NCI-H2171 treated with DMSO at 0.1 percent for 48 hours (cell line): ENCODE data around the gene FNDC1.
"Not testable (repeated sequence)": the region's sequence is repeated elsewhere in the genome, so short reads cannot be mapped to it uniquely, and the experiment has no call there.

Source experiments
- DNase-seq: peaks from one replicate; lab custom pipeline; 2025; lab: John Stamatoyannopoulos, UW

FNDC1 gene

DNA sequence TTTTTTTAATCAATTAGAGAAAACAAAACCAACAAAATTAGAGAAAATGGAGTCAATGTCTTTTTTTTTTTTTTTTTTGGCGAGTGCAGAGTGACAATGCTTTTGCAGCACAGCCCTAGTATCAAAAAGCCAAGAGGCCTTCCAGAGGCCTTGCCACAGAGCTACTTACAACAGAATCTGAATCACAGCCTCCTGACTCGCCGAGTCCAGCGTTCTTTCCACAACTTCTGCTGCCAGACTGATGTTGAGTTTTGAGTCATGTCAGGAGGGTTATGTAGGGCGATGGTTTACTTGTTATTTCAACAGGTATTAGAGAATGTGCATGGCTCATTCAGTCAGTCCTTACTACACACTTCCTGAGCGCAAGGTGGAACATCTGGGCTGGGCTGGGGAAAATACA is 88.6 kb downstream of the FNDC1 start:
- DNase-seq, result no peak

DNA sequence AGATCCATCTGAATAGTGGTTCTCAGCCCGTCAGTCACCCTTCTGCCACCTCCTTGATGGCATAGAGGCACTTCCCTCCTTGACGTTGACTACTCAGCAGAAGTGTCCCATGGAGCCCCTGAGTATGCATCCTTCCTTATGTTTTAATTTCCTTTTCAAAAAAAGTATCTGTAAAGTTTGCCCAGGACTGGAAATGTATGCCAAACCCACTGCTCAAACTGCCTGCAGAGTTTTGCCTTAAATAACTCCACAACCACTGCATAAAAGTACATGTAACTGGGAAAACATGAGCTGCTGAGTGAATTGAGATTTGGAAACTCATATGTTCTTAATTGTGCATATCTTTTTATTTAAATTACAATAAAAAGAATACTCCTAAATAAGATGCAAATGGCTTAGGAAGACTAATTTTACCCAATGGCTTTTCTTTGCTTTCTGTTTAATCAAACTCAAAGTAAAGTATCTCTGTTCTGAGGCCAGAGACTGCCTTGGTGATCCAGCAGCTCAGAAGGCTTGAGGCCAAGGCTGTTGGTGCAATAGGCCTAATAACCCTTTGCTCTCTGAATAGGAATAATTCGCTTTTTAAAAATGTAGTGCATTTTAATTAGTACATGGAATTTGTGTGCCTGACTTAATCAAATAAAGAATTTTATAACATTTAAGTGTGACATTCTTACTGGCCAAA is 90.4 kb downstream of the FNDC1 start:
- DNase-seq, result no peak

DNA sequence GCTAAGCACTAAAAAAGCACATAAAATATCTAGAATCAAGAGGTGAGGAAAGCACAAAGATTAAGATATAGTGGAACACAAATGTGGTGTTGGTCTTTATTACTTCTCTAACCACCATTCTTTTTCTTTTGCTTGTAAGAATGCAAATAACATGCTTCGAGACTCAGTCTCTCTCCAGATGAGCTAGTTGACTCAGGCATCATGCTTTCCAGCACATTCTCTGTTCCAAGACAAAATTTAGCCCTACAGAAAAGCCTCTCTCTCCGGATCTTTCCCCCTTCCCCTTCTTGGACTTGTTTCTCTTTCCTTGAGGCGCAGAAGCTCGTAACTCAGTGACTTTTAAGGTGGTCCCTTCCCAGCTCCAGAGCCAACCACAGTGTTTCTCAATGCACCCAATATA is 91.0 kb downstream of the FNDC1 start:
- DNase-seq, result no peak

DNA sequence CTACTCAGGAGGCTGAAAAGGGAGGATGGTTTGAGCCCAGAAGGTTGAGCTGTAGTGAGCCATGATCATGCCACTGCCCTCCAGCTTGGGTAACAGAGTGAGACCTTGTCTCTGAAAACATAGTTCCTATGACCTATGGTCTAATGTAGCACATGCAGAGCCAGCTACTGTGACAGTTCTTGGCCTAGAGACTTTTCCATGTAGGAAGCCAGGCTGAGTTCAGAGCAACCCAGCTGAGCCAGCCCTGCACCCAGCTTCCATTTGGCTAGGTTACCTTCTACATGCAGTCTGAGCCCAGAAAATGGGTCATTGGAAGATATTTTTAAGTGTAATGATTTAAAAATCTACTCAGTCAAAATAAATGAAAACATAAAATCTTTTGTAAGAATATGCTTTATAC is 92.8 kb downstream of the FNDC1 start:
- no peak for DNase-seq

DNA sequence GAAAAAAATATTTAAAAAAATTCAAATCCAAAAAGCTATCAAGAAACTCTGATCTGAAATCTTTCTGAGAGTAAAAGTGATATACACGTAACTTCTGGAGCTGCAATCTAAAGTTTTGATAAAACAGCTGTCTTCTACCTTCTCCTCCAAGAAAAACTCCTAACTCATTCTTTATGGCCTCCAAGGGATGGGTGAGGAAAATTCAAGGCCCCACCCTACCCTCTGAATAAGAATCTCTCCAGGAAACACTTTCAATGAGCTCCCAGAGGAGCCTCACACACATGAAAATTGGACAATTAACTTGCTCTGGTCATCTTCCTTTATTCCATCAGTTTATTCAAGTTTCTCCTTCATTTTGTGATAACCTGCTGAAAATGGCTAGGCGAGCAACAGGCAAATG is 93.4 kb downstream of the FNDC1 start:
- no peak for DNase-seq

DNA sequence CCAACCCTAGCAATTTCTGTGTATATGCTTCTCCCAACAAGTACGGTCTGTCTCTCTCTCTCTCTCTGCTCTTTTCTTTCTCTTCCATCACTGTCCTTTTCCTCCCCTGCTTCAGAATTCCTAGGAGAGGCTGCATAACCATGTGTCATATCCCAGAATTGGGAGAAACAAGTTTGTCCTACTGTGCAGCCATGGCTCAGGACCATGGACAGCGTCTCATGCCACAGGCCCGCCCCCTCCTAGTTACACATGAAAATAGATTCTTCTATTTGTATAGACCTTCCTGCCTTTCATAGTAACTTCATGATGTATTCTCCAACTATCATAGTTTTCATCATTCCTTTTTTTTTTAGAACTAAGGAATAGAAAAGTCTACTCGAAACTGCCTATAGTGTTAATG is 98.0 kb downstream of the FNDC1 start:
- no peak for DNase-seq

DNA sequence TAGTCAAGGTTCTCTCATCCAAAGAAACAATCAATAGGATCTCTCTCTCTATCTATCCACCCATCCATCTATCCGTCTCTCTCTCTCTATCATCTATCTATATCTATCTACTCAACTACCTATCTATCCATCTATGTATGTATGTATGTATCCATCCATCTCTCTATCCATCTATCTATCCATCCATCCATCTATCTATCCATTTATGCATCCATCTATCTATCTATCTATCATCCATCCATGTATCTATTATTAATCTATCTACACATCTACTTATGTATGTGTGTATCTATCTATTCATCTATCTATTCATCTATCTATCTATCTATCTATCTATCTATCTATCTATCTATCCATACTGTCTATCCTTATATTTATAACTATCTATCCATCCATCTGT is 99.3 kb downstream of the FNDC1 start:
- DNase-seq, result no peak

DNA sequence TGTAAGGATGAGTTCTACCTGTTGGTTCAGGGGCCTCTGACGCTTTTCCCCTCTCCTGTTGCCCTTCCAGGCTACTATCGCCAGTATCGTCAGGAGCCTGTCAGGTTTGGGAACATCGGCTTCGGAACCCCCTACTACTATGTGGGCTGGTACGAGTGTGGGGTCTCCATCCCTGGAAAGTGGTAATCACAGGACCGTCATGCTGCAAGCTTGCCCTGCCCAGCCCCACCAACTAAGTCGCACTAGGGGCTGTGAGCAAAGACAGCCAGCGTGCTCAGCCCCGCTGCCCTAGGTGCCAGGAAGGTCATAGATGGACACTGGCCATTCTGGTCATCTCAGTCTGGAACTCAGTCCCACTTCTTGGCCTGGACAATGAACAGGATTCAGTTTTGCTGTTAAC is 102.1 kb downstream of the FNDC1 start:
- no peak for DNase-seq

DNA sequence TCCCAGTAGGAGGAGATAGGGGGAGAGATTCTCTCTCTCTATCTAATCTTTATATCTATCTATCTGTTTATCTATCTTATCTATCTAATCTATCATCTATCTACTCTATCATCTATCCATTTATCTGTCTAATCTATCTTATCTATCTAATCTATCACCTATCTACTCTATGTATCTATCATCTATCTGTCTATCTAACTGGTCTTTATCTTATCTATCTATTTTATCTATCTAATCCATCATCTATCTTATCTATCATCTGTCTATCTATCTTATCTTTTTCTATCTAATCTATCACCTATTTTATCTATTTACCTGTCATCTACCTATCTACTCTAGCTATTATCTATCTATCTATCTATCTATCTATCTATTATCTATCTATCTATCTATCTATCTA is 109.4 kb downstream of the FNDC1 start:
- no peak for DNase-seq

DNA sequence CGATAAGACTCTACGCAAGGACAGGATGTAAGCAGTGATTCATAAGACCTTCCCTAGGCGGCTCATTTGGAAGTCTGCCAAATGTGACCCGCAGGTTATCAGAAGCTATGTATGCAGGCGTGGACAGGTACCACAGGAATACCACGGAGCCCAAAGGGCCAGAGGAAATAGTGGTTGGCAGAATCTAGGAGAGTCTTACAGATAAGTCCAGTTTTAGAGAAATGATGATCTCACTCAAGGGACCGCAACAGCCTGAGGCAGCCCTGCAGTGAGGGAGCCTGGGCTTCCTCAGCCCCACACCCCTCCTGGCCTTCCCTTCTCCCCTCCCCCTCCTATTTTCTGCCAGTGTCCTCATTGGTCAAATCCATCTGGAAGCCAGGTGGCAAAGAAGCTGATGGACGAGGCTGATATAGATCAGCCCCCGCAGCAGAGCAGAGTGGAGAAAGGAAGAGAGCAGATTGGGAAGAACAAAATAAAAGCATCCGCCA is 110.6 kb downstream of the FNDC1 start:
- no peak for DNase-seq

DNA sequence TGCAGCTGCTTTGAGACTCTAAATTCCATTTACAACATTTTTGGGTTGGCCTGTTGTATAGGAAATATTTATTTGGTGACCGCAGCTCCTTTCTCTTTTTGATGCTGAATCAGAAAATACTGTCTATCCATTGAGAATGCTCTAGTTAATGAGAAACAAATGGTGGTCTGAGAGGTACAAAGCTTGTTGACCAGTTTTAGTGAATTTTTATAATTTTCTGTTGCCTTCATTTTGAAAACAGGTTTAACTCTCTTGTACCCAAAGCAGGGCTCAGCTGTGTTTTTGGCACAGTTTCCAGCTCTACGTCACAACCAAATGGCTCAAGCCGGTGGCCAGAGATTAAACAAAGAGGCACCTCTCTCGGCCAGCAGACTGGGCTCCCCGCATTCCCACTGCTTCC is 113.2 kb downstream of the FNDC1 start:
- no peak for DNase-seq

DNA sequence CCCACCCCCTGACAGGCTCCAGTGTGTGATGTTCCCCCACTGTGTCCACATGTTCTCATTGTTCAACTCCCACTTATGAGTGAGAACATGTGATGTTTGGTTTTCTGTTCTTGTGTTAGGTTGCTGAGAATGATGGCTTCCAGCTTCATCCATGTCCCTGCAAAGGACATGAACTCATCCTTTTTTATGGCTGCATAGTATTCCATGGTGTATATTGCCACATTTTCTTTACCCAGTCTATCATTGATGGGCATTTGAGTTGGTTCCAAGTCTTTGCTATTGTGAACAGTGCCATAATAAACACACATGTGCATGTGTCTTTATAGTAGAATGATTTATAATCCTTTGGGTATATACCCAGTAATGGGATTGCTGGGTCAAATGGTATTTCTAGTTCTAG is 115.5 kb downstream of the FNDC1 start:
- DNase-seq, result not testable (repeated sequence)

DNA sequence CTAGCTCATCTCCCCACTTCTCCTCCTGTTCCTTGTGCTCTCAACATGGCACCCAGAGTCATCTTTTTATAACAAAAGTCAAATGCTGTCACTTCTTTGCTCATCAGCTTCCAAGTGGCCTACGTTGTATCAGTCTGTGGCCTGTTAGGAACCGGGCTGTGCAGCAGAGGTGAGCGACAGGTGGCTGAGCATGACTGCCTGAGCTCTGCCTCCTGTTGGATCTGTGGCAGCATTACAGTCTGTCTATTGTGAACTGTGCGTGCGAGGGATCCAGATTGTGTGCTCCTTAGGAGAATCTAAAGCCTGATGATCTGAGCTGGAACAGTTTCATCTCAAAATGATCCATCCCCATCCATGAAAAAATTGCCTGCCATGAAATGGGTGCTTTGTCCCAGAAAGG is 129.6 kb downstream of the FNDC1 start:
- DNase-seq, result no peak

DNA sequence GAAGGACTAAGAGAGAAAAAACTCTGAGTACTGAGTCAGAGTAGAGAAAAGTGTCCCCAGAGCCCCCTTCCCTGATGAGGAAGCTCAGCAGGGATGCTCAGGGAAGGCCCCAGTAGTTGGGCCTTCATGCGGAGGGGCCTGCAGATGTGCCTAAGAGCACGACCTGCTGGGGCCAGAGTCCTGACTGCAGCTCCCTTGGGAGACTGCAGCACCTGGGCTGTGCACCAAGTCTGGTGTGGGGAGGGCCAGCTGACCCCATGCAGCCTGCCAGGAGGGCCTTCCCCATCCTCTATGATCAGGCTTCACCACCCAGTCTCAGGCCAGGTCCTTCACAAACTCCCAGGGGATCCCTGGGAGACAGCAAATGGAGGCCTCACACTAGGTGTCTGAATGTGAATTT is 130.4 kb downstream of the FNDC1 start:
- DNase-seq, result no peak

DNA sequence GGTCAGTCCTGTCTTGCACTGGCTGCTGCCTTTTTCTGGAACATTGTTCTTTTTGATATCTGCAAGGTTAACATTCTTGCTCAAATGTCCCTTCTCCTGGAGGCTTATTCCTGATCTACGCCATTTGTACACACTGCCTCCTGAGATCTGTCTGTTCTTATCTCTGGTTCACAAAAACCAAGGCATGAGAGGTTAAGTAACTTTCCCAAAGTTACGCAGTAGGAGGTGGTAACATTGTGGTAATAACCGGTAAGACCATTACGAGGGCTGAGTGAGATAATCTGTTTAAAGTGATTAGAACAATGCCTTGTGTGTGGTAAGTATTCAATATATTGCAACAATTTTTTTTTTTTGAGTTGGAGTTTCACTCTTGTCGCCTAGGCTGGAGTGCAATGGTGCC is 132.1 kb downstream of the FNDC1 start:
- no peak for DNase-seq

DNA sequence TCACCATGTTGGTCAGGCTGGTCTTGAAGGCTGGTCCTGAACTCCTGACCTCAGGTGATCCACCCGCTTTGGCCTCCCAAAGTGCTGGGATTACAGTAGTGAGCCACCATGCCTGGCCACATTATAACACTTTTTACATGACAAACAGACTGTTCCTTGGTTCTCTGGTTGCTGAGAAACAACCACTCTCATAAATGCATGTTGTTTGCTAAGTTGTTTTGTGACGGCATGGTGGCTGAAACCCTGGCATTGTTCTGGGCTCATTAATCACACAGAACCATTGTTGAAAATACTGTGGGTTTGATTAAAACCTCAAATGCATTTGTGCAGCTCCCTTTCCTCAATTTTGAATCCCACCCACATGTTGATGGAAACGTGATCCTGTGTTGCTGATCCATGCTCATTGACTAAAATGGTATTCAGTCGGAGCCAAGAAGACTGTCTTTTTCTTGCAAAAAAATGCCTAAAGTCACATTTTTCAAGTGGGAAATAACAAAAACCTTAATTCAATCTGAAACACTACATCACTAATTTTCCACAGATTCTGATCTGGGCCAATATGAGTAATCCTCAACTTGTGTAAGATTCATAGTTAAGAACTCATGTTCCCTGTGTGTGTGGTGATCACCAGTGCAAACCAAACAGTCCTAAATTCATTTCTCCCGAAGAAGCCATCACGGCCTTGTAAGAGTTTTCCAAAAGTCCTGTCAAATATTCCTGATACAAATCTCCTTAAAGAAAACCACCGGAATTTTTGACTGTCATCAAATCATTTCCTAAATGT is 132.8 kb downstream of the FNDC1 start:
- no peak for DNase-seq

DNA sequence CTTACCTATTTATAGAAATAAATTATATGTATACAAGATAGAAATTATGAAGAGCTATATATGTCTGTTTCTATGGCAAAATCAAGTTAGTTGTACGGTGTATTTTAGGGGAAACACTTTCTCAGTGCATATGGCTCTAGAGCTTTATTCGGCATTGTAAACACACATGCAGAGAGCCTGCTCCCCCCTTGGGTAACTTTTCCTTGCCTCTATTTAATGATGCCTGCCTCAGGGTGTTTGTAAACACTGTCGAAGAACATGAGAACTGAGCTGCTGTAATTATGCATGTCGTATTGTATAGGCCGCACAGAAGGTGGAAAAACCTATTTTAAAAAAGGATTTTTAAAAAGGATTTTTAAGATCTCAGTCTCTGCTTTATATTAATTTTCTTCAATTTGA is 133.4 kb downstream of the FNDC1 start:
- DNase-seq, result no peak

DNA sequence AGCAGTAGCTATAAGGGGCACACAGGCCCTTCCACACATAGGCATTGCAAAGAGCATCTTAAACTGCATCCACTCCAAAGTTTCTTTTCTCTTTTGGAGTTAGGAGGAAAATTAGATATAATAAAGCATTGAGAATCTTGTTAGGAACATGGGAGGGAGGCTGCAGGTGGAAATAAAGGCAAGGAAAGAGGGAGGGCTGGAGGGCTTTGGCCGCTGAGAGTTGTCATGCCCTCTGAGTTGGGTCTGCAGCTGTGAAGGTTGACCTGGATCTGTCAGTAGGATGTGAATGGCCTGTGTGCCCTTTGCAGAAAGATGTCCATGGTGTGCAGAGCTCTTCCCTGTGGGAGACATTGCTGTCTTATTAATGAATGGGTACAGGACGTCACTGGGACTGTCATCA is 134.0 kb downstream of the FNDC1 start:
- no peak for DNase-seq

DNA sequence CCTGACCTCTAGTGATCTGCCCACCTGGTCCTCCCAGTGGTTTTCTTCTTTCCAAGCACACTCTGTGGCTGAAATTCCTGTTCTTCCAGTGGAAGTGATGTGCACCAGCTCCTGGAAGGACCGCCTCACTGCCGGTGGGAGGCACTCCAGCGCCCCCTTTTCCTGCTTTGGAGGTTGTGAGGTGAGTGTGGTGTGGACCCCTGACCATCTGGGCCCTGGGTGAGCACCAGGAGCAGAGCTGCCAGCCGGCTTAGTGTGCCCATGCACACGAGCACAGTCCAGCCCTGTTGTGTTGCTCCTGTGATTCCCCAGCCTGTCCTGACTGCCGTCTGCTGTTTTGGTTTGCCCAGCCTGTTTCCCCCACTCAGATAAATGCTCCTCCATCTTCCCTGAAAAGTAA is 134.6 kb downstream of the FNDC1 start:
- no peak for DNase-seq

DNA sequence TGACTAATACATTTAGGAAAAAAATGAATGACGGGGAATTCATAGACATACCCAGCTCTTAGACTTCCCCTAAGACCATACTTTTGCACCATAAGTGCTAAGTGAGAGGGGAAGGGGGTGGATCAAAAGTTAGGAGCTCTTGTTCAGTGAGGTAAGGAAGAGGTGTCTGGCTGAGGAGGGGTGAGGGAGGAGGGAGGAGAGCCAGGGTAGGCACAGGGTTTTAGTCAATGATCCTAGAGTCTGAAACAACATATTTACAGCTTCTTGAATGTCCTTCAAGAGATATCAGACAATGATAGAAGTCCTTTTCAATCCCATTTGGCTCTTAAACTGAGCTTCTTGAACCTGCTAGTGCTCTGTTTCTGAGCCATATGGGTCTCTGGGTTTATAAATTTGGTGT is 135.4 kb downstream of the FNDC1 start:
- DNase-seq, result no peak

DNA sequence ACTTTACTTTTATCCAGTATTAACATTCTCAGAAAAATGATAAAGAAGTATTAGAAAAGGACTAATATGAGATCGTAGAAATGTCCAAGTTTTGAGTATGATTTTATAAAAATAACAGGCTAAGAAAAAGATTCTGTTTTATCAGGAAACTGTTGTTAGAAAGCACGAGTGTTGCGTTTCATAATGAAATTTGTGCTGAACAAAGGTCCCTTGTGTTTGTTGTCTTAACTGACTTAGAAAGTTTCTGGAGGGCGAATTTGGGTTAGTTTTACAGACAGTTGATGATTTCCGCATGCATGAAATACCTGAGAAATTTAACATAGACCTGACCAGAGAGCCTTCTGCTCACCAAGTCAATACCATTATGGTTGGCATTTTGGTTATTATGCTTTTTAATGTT is 136.0 kb downstream of the FNDC1 start:
- no peak for DNase-seq

DNA sequence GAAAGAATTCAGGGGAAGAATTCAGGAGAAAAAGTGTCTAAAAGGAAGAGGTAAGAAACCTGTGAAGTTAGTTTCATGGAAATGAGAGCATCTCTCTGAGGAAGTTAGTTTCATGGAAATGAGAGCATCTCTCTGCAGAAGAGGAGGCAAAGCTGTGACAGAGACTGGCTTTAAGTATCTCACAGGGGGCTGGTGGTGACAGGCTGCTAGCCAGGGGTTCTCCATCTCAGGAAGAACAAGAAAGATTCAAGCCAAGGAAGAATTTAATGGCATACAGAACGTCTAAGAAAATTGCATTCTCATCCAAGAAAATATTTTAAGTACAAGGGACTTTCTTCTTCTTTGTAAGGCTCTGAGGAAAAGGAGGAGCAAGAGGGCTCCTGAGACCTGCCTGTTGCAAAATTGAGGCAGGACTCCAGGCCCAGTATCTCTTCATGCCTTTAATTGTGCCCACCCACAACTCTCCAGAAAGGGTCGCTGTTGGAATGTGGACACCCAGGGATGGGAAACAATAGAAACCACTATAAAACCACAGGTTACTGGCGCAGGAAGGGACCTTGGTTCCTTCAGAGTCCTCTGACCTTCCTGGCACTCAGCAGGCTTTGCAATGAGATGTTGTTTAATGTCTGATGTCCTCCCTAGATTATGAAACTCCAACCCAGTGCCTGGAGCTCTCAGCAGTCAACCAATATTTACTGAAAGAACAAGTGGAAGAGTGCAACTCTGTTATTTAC is 136.8 kb downstream of the FNDC1 start:
- DNase-seq, result no peak

DNA sequence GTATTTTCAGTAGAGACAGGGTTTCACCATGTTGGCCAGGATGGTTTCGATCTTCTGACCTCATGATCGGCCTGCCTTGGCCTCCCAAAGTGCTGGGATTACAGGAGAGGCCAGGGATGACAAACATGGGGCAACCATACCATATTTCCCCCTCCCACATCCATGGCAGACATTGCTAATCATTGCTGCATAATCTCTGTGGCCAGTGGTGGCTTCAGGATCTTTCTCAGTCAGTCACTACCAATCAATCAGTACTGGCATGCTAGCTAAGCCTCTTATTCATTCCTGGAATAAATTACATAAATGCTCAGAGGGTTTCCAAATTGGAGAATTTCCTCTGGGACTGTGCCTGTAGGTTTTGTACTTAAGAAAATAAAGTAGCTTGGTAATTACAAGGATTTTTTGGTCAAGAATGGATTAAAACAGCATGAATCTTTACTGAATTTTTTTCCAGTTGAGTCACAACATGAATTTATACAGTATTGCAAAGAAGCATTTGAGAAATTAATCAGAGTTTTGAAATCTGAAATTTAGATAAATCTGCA is 138.1 kb downstream of the FNDC1 start:
- no peak for DNase-seq
